SH-SY5Y (cell line): ENCODE results near the gene CACNG4.

ENCODE experiments used
- GATA2 ChIP-seq: IDR thresholded peaks from 2 replicates; pipeline ENCODE4 v1.6.1; 2011; ENCODE audit warnings: mild to moderate bottlenecking, low read depth, low read length
- GATA3 ChIP-seq: IDR thresholded peaks from 2 replicates; pipeline ENCODE4 v1.6.1; 2011; ENCODE audit warnings: low read depth, mild to moderate bottlenecking, low read length, moderate library complexity

GRCh38 chr17:66989579-66989978, 25.1 kb downstream of the CACNG4 start:
- TF ChIP-seq GATA3 = no peak
- TF ChIP-seq GATA2 = no peak
